ENCODE results near the gene GNPNAT1.
"Not testable (repeated sequence)": the region's sequence is repeated elsewhere in the genome, so short reads cannot be mapped to it uniquely, and the experiment has no call there.

The GNPNAT1 gene

DNA sequence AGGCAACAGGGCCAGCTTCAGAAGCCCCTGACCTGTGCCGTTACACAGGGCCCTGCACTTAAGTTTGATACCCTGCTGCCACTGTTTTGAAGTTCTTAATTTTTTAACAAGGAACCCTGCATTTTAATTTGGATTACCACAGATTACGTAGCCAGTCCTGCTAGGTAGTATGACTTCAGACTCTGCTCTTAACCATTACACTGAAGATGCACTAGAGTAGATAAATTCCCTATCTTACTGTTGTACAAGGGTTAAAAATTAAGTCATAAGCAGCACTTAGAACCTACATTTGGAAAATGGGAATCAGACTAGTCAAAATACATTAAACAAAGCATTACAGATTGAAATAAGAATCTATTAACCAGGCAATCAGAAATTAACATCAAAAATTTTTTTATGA lies 2.3 kb downstream of the GNPNAT1 start:
- Histone ChIP-seq H3K9ac (ENCODE audit: low read depth, low read length) (peak overlapping the region; percentile 94), H3K27me3 (ENCODE audit: control insufficient read depth, insufficient read depth, low read length) (no peaks in the 10 kb centered on the region), H3K4me2 (ENCODE audit: low read length) (peak overlapping the region; percentile 91), H3K9me3 (replicated peaks; ENCODE audit: low read length) (no peaks in the 10 kb centered on the region), H3K4me3 (ENCODE audit: low read length) (peak overlapping the region; percentile 90), H3K36me3 (ENCODE audit: insufficient read depth, low read length) (peaks cover 6% of the 10 kb centered on the region), H3K4me1 (ENCODE audit: control insufficient read depth, insufficient read depth, low read length) (peaks cover 38% of the 10 kb centered on the region)

DNA sequence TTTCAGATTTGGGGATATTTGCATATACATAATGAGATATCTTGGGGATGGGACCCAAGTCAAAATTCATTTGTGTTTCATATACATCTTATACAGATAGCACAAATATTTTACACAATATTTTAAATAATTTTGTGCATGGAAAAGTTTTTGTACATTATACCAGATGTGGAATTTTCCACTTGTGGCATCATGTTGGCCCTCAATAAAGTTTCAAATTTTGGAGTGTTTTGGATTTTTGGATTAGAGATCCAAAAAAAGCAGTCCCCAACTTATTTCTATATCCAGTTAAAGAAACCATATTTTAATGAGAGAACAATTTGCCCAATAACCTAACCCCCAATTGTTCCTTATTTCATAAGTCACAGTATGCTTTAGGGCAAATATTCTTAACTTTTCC lies 4.5 kb downstream of the GNPNAT1 start:
- Histone ChIP-seq H3K4me1 (ENCODE audit: control insufficient read depth, insufficient read depth, low read length) (peaks cover 36% of the 10 kb centered on the region), H3K36me3 (ENCODE audit: insufficient read depth, low read length) (peaks cover 27% of the 10 kb centered on the region), H3K4me3 (ENCODE audit: low read length) (no peak overlapping the region), H3K9me3 (replicated peaks; ENCODE audit: low read length) (no peaks in the 10 kb centered on the region), H3K4me2 (ENCODE audit: low read length) (peak overlapping the region; percentile 91), H3K27me3 (ENCODE audit: control insufficient read depth, insufficient read depth, low read length) (no peaks in the 10 kb centered on the region), H3K9ac (ENCODE audit: low read depth, low read length) (no peak overlapping the region)

DNA sequence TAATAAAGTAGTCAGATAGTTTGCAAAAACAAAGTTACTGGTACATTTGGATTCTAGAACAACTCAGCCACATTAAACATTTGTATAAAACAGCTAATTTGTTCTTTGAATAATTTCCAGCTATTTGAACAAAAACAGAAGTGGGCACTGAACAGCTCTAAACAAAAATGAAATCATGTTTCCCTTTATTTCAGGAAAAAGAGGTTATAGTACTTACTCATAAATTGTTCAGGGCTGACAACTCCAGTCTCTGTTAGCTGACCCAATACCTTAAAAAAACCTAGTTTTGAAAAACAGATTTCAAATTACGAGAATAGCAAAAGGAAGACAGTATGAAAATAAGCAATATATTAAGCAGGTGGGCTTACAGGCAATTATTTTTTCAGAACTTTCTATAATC lies 8.2 kb downstream of the GNPNAT1 start:
- Histone ChIP-seq H3K4me2 (ENCODE audit: low read length) (peak overlapping the region; percentile 2), H3K9ac (ENCODE audit: low read depth, low read length) (no peak overlapping the region), H3K4me3 (ENCODE audit: low read length) (no peak overlapping the region), H3K4me1 (ENCODE audit: control insufficient read depth, insufficient read depth, low read length) (peaks cover 42% of the 10 kb centered on the region), H3K9me3 (replicated peaks; ENCODE audit: low read length) (no peaks in the 10 kb centered on the region), H3K27me3 (ENCODE audit: control insufficient read depth, insufficient read depth, low read length) (no peaks in the 10 kb centered on the region), H3K36me3 (ENCODE audit: insufficient read depth, low read length) (peaks cover 53% of the 10 kb centered on the region)

- Histone ChIP-seq H3K9ac (ENCODE audit: low read depth, low read length) (no peak overlapping the region), H3K27me3 (ENCODE audit: control insufficient read depth, insufficient read depth, low read length) (no peaks in the 10 kb centered on the region), H3K4me2 (ENCODE audit: low read length) (no peak overlapping the region), H3K36me3 (ENCODE audit: insufficient read depth, low read length) (peaks cover 67% of the 10 kb centered on the region), H3K9me3 (replicated peaks; ENCODE audit: low read length) (no peaks in the 10 kb centered on the region), H3K4me3 (ENCODE audit: low read length) (no peak overlapping the region), H3K4me1 (ENCODE audit: control insufficient read depth, insufficient read depth, low read length) (peaks cover 33% of the 10 kb centered on the region)
Observed at GRCh38 chr14:52781629-52782028, 9.8 kb downstream of the GNPNAT1 start.

DNA sequence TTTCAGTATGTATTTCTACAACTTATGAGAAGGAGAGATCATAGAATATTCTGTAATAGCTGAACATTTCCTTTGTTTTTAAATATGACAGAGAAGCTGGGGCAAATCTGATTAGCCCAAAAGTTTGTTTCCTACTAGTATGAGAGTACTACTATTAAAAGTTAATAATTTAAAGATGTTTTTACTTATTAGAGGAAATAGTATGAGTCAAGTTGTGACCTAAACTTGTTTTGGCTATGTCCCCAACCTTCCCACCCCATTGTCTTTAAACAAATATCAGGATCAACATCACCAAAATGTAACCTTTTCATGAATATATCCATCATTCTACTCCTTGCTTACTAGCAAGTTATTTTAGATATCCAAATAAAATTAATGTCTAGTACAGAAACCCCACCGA lies 10.5 kb downstream of the GNPNAT1 start:
- Histone ChIP-seq H3K9ac (ENCODE audit: low read depth, low read length) (no peak overlapping the region), H3K9me3 (replicated peaks; ENCODE audit: low read length) (no peaks in the 10 kb centered on the region), H3K4me1 (ENCODE audit: control insufficient read depth, insufficient read depth, low read length) (peaks cover 33% of the 10 kb centered on the region), H3K36me3 (ENCODE audit: insufficient read depth, low read length) (peaks cover 74% of the 10 kb centered on the region), H3K4me3 (ENCODE audit: low read length) (no peak overlapping the region), H3K27me3 (ENCODE audit: control insufficient read depth, insufficient read depth, low read length) (no peaks in the 10 kb centered on the region), H3K4me2 (ENCODE audit: low read length) (no peak overlapping the region)

- no peak overlapping the region for H3K9ac ChIP-seq (ENCODE audit: low read depth, low read length)
- no peak overlapping the region for H3K4me2 ChIP-seq (ENCODE audit: low read length)
- H3K36me3 ChIP-seq (ENCODE audit: insufficient read depth, low read length), result peaks cover 86% of the 10 kb centered on the region
- no peak overlapping the region for H3K4me3 ChIP-seq (ENCODE audit: low read length)
- H3K4me1 ChIP-seq (ENCODE audit: control insufficient read depth, insufficient read depth, low read length), result peaks cover 19% of the 10 kb centered on the region
- no peaks in the 10 kb centered on the region for H3K9me3 ChIP-seq (replicated peaks; ENCODE audit: low read length)
- H3K27me3 ChIP-seq (ENCODE audit: control insufficient read depth, insufficient read depth, low read length), result no peaks in the 10 kb centered on the region
Observed at GRCh38 chr14:52778702-52779101, 12.7 kb downstream of the GNPNAT1 start.

- Histone ChIP-seq H3K27me3 (ENCODE audit: control insufficient read depth, insufficient read depth, low read length) (no peaks in the 10 kb centered on the region), H3K4me2 (ENCODE audit: low read length) (no peak overlapping the region), H3K36me3 (ENCODE audit: insufficient read depth, low read length) (peaks cover 70% of the 10 kb centered on the region), H3K9me3 (replicated peaks; ENCODE audit: low read length) (no peaks in the 10 kb centered on the region), H3K4me1 (ENCODE audit: control insufficient read depth, insufficient read depth, low read length) (peaks cover 9% of the 10 kb centered on the region), H3K4me3 (ENCODE audit: low read length) (no peak overlapping the region), H3K9ac (ENCODE audit: low read depth, low read length) (no peak overlapping the region)
Observed at GRCh38 chr14:52776816-52777215, 14.6 kb downstream of the GNPNAT1 start.

DNA sequence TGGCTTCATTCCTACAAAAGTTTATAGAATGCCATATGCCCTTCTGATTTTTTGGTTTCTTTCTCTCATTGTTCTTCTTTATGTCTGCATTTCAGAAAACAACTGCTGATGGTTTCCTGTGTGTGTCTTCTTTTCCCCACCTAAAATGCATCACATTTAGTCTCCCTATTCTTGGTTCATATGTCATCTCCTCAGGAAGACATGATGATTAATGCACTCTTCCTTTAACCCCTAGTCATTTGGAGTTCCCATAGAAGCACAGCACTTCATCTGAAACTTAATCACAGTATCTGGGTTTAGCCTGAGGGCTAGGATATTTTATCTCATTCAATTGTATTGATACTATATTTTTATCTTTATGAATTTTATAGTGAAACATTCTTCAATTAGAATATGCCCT lies 21.5 kb downstream of the GNPNAT1 start:
- Histone ChIP-seq H3K4me2 (ENCODE audit: low read length) (no peak overlapping the region), H3K4me1 (ENCODE audit: control insufficient read depth, insufficient read depth, low read length) (no peaks in the 10 kb centered on the region), H3K27me3 (ENCODE audit: control insufficient read depth, insufficient read depth, low read length) (no peaks in the 10 kb centered on the region), H3K9me3 (replicated peaks; ENCODE audit: low read length) (no peaks in the 10 kb centered on the region), H3K4me3 (ENCODE audit: low read length) (no peak overlapping the region), H3K36me3 (ENCODE audit: insufficient read depth, low read length) (peaks cover 24% of the 10 kb centered on the region), H3K9ac (ENCODE audit: low read depth, low read length) (no peak overlapping the region)

DNA sequence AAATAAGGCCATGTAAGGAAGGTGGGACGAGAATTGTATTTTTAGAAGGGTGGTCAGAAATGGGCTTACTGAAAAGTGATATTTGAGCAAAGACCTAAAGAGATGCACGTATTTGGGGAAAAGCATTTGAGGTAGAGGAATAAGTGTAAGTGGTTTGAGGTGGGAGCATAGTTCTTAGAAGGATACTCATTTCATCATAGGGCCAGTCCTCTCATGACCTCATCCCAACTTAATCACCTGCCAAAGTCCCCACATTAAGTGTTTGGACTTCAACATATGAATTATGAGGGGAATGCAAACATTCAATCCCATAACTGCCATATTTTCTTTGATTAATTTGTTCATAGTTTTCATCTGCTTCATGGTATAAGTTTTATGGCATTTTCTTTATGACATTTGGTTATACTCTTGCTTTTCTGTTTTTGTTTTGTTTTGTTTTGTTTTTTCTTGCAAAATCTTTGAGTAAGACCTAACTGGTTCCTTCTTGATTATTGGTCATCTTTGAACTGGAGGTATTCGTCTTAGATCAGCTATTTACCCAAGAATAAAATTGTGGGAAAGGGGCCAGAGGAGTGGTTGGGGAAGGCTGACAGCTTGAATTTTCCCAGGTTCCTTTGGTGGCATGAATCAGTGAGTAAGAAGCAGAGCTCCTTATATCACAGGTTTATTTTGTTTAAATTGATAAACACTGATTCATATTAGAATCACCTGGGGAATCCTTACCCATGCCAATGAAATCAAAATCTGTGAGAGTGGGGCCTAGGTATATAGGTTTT lies 24.2 kb downstream of the GNPNAT1 start:
- peaks cover 14% of the 10 kb centered on the region for H3K36me3 ChIP-seq (ENCODE audit: insufficient read depth, low read length)
- no peak overlapping the region for H3K4me2 ChIP-seq (ENCODE audit: low read length)
- no peaks in the 10 kb centered on the region for H3K4me1 ChIP-seq (ENCODE audit: control insufficient read depth, insufficient read depth, low read length)
- H3K9ac ChIP-seq (ENCODE audit: low read depth, low read length), result no peak overlapping the region
- H3K9me3 ChIP-seq (replicated peaks; ENCODE audit: low read length), result no peaks in the 10 kb centered on the region
- H3K27me3 ChIP-seq (ENCODE audit: control insufficient read depth, insufficient read depth, low read length), result no peaks in the 10 kb centered on the region
- no peak overlapping the region for H3K4me3 ChIP-seq (ENCODE audit: low read length)

DNA sequence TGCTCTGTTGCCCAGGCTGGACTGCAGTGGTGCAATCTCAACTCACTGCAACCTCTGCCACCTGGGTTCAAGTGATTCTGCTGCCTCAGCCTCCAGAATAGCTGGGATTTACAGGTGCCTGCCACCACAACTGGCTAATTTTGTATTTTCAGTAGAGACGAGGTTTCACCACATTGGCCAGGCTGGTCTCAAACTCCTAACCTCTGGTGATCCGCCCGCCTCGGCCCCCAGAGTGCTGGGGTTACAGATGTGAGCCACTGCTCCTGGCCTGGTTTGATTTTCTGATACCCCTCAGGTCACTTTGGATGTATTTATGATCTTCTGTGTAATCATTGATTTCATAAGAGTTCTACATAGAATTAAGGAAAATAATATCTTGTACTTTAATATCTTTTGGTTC lies 28.5 kb downstream of the GNPNAT1 start:
- H3K4me2 ChIP-seq (ENCODE audit: low read length); H3K9me3 ChIP-seq (replicated peaks; ENCODE audit: low read length); H3K27me3 ChIP-seq (ENCODE audit: control insufficient read depth, insufficient read depth, low read length); H3K36me3 ChIP-seq (ENCODE audit: insufficient read depth, low read length); H3K4me3 ChIP-seq (ENCODE audit: low read length); H3K9ac ChIP-seq (ENCODE audit: low read depth, low read length); H3K4me1 ChIP-seq (ENCODE audit: control insufficient read depth, insufficient read depth, low read length): not testable (repeated sequence)

GRCh38 chr14:52759145-52759544 lies 32.3 kb downstream of the GNPNAT1 start:
- no peaks in the 10 kb centered on the region for H3K4me1 ChIP-seq (ENCODE audit: control insufficient read depth, insufficient read depth, low read length)
- no peak overlapping the region for H3K4me2 ChIP-seq (ENCODE audit: low read length)
- H3K4me3 ChIP-seq (ENCODE audit: low read length), result no peak overlapping the region
- no peak overlapping the region for H3K9ac ChIP-seq (ENCODE audit: low read depth, low read length)
- no peaks in the 10 kb centered on the region for H3K27me3 ChIP-seq (ENCODE audit: control insufficient read depth, insufficient read depth, low read length)
- no peaks in the 10 kb centered on the region for H3K9me3 ChIP-seq (replicated peaks; ENCODE audit: low read length)
- H3K36me3 ChIP-seq (ENCODE audit: insufficient read depth, low read length), result peaks cover 6% of the 10 kb centered on the region

- no peaks in the 10 kb centered on the region for H3K4me1 ChIP-seq (ENCODE audit: control insufficient read depth, insufficient read depth, low read length)
- H3K9me3 ChIP-seq (replicated peaks; ENCODE audit: low read length), result no peaks in the 10 kb centered on the region
- no peak overlapping the region for H3K4me2 ChIP-seq (ENCODE audit: low read length)
- peaks cover 6% of the 10 kb centered on the region for H3K36me3 ChIP-seq (ENCODE audit: insufficient read depth, low read length)
- H3K9ac ChIP-seq (ENCODE audit: low read depth, low read length), result no peak overlapping the region
- no peaks in the 10 kb centered on the region for H3K27me3 ChIP-seq (ENCODE audit: control insufficient read depth, insufficient read depth, low read length)
- no peak overlapping the region for H3K4me3 ChIP-seq (ENCODE audit: low read length)
Observed at GRCh38 chr14:52755607-52756316, 35.6 kb downstream of the GNPNAT1 start.

Measured in skeletal muscle satellite cell (primary cell).